ENCODE results near the gene LIMCH1.

LIMCH1 gene

DNA sequence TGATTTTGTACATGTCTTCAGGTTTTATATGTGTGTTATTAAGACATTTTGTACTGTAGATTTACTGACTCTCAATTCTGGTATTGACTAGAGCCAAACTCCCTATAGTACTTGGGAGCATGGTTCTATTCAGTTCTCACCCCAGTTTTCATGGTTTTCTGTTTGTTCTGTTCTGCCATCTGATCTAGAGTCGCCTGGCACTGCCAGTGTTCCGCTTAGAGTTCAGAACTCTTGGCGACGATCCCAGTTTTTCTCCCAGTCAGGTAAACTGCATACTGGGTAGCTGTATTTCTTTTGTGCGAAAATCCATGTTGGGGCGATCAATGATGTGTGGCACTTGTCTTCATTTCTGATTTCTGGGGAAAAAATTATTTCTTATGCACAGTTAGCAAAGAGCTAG lies 132.6 kb downstream of the LIMCH1 start:
- Histone ChIP-seq H3K4me1 (ENCODE audit: control insufficient read depth, insufficient read depth, low read length) (no peaks in the 10 kb centered on the region), H3K36me3 (ENCODE audit: control insufficient read depth, insufficient read depth, low read length) (no peaks in the 10 kb centered on the region), H3K27me3 (ENCODE audit: control insufficient read depth, insufficient read depth, low read length) (no peaks in the 10 kb centered on the region), H3K9me3 (ENCODE audit: control insufficient read depth, insufficient read depth, low read length) (no peaks in the 10 kb centered on the region), H3K9ac (ENCODE audit: low read depth, low read length) (no peak overlapping the region), H3K4me3 (ENCODE audit: low read depth, low read length) (no peak overlapping the region)

DNA sequence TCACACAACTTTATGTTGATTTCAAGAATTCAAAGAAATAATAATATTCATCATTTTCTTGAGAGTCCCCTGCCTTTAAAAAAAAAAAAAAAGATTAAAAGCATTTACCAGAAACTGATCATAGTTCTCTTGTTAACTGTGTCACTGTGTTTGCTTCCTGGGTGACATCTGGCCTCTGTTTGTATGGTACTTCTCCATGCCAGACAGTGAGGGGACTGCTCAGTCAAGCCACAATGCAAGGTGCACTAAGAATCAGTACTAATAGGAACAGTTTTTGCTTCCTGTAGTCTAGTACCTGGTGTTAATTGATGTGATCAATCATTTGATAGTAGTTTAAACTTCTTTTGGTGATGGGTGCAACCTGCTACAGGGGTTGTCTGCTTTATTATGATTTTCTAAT lies 133.0 kb downstream of the LIMCH1 start:
- Histone ChIP-seq H3K36me3 (ENCODE audit: control insufficient read depth, insufficient read depth, low read length) (no peaks in the 10 kb centered on the region), H3K27me3 (ENCODE audit: control insufficient read depth, insufficient read depth, low read length) (no peaks in the 10 kb centered on the region), H3K4me1 (ENCODE audit: control insufficient read depth, insufficient read depth, low read length) (no peaks in the 10 kb centered on the region), H3K9ac (ENCODE audit: low read depth, low read length) (no peak overlapping the region), H3K9me3 (ENCODE audit: control insufficient read depth, insufficient read depth, low read length) (no peaks in the 10 kb centered on the region), H3K4me3 (ENCODE audit: low read depth, low read length) (no peak overlapping the region)

DNA sequence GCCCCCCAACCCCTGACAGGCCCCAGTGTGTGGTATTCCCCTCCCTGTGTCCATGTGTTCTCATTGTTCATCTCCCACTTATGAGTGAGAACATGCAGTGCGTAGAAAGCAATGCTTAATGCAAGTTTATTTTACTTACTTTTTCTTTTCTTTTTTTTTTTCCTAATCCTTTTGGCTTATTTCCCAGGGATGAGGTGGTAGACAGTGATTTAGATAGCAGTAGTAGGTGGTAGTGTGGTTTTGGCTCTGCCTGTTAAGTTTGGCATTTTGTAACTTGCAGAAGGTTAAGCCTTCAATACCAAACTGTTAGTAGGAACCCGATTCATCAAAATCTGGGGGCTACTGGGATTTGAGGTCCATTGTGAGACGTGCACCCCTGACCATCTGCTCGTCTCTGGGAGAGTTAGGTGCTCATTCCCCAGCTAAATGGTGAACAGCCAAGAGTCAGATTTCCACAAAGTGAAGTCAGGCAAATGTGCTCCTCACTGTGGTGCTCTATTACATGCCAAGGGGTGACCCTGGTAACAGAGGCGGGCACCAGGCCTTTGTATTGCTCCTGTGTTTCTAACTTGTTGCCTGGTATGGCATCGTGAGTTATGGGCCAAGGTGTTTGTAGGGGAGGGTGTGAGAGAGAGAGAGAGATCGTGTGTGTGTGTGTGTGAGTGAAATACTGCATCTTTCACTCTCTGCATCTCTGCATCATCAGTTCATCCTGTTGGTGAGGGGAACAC lies 140.3 kb downstream of the LIMCH1 start:
- Histone ChIP-seq H3K27me3 (ENCODE audit: control insufficient read depth, insufficient read depth, low read length) (no peaks in the 10 kb centered on the region), H3K36me3 (ENCODE audit: control insufficient read depth, insufficient read depth, low read length) (no peaks in the 10 kb centered on the region), H3K4me3 (ENCODE audit: low read depth, low read length) (no peak overlapping the region), H3K9me3 (ENCODE audit: control insufficient read depth, insufficient read depth, low read length) (no peaks in the 10 kb centered on the region), H3K4me1 (ENCODE audit: control insufficient read depth, insufficient read depth, low read length) (no peaks in the 10 kb centered on the region), H3K9ac (ENCODE audit: low read depth, low read length) (no peak overlapping the region)

GRCh38 chr4:41678951-41679350 lies 141.0 kb downstream of the LIMCH1 start:
- no peaks in the 10 kb centered on the region for H3K4me1 ChIP-seq (ENCODE audit: control insufficient read depth, insufficient read depth, low read length)
- no peak overlapping the region for H3K4me3 ChIP-seq (ENCODE audit: low read depth, low read length)
- no peak overlapping the region for H3K9ac ChIP-seq (ENCODE audit: low read depth, low read length)
- H3K27me3 ChIP-seq (ENCODE audit: control insufficient read depth, insufficient read depth, low read length): no peaks in the 10 kb centered on the region
- H3K36me3 ChIP-seq (ENCODE audit: control insufficient read depth, insufficient read depth, low read length): no peaks in the 10 kb centered on the region
- no peaks in the 10 kb centered on the region for H3K9me3 ChIP-seq (ENCODE audit: control insufficient read depth, insufficient read depth, low read length)

DNA sequence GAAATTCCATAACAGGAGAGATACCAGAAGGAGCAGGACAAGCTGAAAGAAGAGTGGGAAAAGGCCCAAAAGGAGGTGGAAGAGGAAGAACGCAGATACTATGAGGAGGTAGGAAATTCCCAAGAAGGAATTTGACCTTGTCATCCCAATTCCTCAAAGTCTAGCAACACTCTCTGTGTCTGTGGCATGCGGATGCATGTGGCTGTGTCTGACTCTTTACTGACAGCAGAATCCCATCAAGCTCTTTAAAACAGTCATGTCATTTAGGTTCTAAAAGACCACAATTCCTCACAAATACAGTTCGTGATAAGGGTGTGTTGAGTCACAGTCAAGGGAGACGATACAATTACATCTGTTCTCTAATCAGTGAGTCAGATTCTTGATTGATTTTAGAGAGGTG lies 142.0 kb downstream of the LIMCH1 start:
- H3K4me3 ChIP-seq (ENCODE audit: low read depth, low read length): no peak overlapping the region
- no peaks in the 10 kb centered on the region for H3K4me1 ChIP-seq (ENCODE audit: control insufficient read depth, insufficient read depth, low read length)
- H3K36me3 ChIP-seq (ENCODE audit: control insufficient read depth, insufficient read depth, low read length): no peaks in the 10 kb centered on the region
- no peak overlapping the region for H3K9ac ChIP-seq (ENCODE audit: low read depth, low read length)
- no peaks in the 10 kb centered on the region for H3K9me3 ChIP-seq (ENCODE audit: control insufficient read depth, insufficient read depth, low read length)
- H3K27me3 ChIP-seq (ENCODE audit: control insufficient read depth, insufficient read depth, low read length): no peaks in the 10 kb centered on the region

DNA sequence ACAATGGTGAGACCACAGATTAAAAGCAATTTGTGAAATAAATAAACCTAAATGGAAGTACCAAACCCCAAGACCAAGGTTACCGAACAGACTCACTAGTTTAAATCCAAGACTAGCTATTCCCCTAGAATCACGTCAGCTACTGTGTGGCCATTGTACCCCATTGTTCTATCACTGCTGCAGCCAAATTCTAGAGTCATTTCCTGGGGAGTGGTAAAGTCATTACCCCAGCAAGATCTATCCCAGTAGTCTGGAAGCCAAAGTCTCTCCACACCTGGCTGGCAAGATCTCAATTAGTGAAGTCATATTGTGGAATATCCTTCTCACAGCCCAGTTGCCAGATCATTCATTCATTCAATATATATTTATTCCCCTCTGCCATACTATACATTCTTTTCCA lies 143.1 kb downstream of the LIMCH1 start:
- no peaks in the 10 kb centered on the region for H3K4me1 ChIP-seq (ENCODE audit: control insufficient read depth, insufficient read depth, low read length)
- H3K4me3 ChIP-seq (ENCODE audit: low read depth, low read length): no peak overlapping the region
- no peaks in the 10 kb centered on the region for H3K27me3 ChIP-seq (ENCODE audit: control insufficient read depth, insufficient read depth, low read length)
- H3K36me3 ChIP-seq (ENCODE audit: control insufficient read depth, insufficient read depth, low read length): no peaks in the 10 kb centered on the region
- no peak overlapping the region for H3K9ac ChIP-seq (ENCODE audit: low read depth, low read length)
- no peaks in the 10 kb centered on the region for H3K9me3 ChIP-seq (ENCODE audit: control insufficient read depth, insufficient read depth, low read length)

GRCh38 chr4:41683326-41683725 lies 145.4 kb downstream of the LIMCH1 start:
- H3K27me3 ChIP-seq (ENCODE audit: control insufficient read depth, insufficient read depth, low read length): no peaks in the 10 kb centered on the region
- no peak overlapping the region for H3K9ac ChIP-seq (ENCODE audit: low read depth, low read length)
- H3K4me1 ChIP-seq (ENCODE audit: control insufficient read depth, insufficient read depth, low read length): no peaks in the 10 kb centered on the region
- no peaks in the 10 kb centered on the region for H3K9me3 ChIP-seq (ENCODE audit: control insufficient read depth, insufficient read depth, low read length)
- no peaks in the 10 kb centered on the region for H3K36me3 ChIP-seq (ENCODE audit: control insufficient read depth, insufficient read depth, low read length)
- no peak overlapping the region for H3K4me3 ChIP-seq (ENCODE audit: low read depth, low read length)

DNA sequence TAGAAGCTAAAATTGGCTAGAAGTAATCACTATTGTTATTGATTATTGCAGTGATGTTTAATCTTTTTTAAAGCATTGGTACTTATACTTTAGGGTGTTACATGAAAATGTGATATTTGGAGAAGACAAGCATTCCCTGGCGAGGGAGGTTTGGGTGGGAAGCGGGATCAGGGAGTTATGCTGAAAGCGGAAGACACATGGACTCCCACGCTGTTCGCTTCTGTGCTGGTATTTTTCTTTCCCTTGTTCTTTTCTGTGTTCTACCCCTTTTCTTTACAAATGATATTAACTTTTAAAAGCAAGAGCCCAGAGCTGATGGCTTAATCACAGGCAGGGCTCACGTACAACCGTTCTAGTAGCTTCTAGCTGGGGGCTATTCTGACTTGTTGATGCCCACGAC lies 148.9 kb downstream of the LIMCH1 start:
- no peaks in the 10 kb centered on the region for H3K9me3 ChIP-seq (ENCODE audit: control insufficient read depth, insufficient read depth, low read length)
- H3K27me3 ChIP-seq (ENCODE audit: control insufficient read depth, insufficient read depth, low read length): no peaks in the 10 kb centered on the region
- H3K36me3 ChIP-seq (ENCODE audit: control insufficient read depth, insufficient read depth, low read length): no peaks in the 10 kb centered on the region
- H3K9ac ChIP-seq (ENCODE audit: low read depth, low read length): no peak overlapping the region
- no peaks in the 10 kb centered on the region for H3K4me1 ChIP-seq (ENCODE audit: control insufficient read depth, insufficient read depth, low read length)
- H3K4me3 ChIP-seq (ENCODE audit: low read depth, low read length): no peak overlapping the region

DNA sequence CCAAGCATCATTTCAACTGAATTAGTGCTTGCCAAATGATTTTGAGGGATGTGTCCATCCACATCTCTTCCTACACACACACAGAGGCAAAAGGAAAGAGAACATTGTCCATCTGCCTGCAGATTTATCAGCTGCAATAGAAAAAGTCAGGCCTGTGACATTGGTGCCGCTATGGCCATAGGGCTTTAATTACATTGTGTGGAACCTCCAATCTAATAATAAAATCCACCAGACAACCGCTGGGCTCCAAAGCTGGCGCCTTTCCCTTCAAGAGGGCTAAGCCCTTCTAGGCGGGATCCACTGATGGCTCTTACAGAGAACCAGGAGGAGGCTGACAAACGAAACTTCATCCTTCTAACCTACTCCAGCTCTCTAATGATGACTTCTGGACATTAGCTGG lies 150.0 kb downstream of the LIMCH1 start:
- Histone ChIP-seq H3K4me1 (ENCODE audit: control insufficient read depth, insufficient read depth, low read length) (no peaks in the 10 kb centered on the region), H3K9me3 (ENCODE audit: control insufficient read depth, insufficient read depth, low read length) (no peaks in the 10 kb centered on the region), H3K9ac (ENCODE audit: low read depth, low read length) (no peak overlapping the region), H3K27me3 (ENCODE audit: control insufficient read depth, insufficient read depth, low read length) (no peaks in the 10 kb centered on the region), H3K36me3 (ENCODE audit: control insufficient read depth, insufficient read depth, low read length) (no peaks in the 10 kb centered on the region), H3K4me3 (ENCODE audit: low read depth, low read length) (no peak overlapping the region)

GRCh38 chr4:41692717-41693345 lies 154.9 kb downstream of the LIMCH1 start:
- Histone ChIP-seq H3K36me3 (ENCODE audit: control insufficient read depth, insufficient read depth, low read length) (no peaks in the 10 kb centered on the region), H3K27me3 (ENCODE audit: control insufficient read depth, insufficient read depth, low read length) (no peaks in the 10 kb centered on the region), H3K4me3 (ENCODE audit: low read depth, low read length) (no peak overlapping the region), H3K9me3 (ENCODE audit: control insufficient read depth, insufficient read depth, low read length) (no peaks in the 10 kb centered on the region), H3K9ac (ENCODE audit: low read depth, low read length) (no peak overlapping the region), H3K4me1 (ENCODE audit: control insufficient read depth, insufficient read depth, low read length) (no peaks in the 10 kb centered on the region)

DNA sequence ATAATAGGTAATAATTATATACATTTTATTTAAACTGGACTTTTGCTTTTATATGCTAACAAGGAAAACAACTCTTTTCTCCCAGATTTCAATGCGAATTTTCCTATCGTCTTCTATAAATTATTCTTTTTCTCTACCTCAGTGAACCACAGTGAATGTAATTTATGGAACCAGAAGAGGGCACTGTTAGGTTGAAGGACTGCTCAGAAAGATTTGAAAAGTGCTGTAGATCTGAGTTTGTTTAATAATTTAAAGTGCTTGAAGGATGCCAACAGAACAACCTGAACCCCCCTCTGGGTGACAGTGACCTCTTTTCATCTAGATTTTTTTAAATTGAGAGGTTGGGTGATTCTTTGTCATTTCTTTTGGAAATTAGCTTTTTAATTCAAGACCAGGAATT lies 155.7 kb downstream of the LIMCH1 start:
- Histone ChIP-seq H3K9ac (ENCODE audit: low read depth, low read length) (no peak overlapping the region), H3K4me3 (ENCODE audit: low read depth, low read length) (no peak overlapping the region), H3K4me1 (ENCODE audit: control insufficient read depth, insufficient read depth, low read length) (no peaks in the 10 kb centered on the region), H3K27me3 (ENCODE audit: control insufficient read depth, insufficient read depth, low read length) (no peaks in the 10 kb centered on the region), H3K36me3 (ENCODE audit: control insufficient read depth, insufficient read depth, low read length) (no peaks in the 10 kb centered on the region), H3K9me3 (ENCODE audit: control insufficient read depth, insufficient read depth, low read length) (no peaks in the 10 kb centered on the region)

GRCh38 chr4:41696131-41696530 lies 158.2 kb downstream of the LIMCH1 start:
- no peaks in the 10 kb centered on the region for H3K36me3 ChIP-seq (ENCODE audit: control insufficient read depth, insufficient read depth, low read length)

More at GRCh38 chr4:41696131-41696530, 158.2 kb downstream of the LIMCH1 start:
- Histone ChIP-seq H3K4me3 (ENCODE audit: low read depth, low read length) (no peak overlapping the region), H3K4me1 (ENCODE audit: control insufficient read depth, insufficient read depth, low read length) (no peaks in the 10 kb centered on the region), H3K9me3 (ENCODE audit: control insufficient read depth, insufficient read depth, low read length) (no peaks in the 10 kb centered on the region), H3K9ac (ENCODE audit: low read depth, low read length) (no peak overlapping the region), H3K27me3 (ENCODE audit: control insufficient read depth, insufficient read depth, low read length) (no peaks in the 10 kb centered on the region)

Data from iPS-15b (cell line).